HepG2 (cell line): ENCODE results near the gene BCAS3. TPM values are rescaled to one million over a fixed set of nuclear protein-coding genes. Genes with fewer than 3 reads are reported as not detected.

Source experiments
- DMAP1 ChIP-seq: IDR thresholded peaks from 2 replicates; pipeline ENCODE4 v1.6.1; 2016
- ETV5 ChIP-seq: IDR thresholded peaks from 2 replicates; pipeline ENCODE4 v1.6.1; 2018; ENCODE audit warnings: missing biosample characterization, missing genetic modification reagents, inconsistent platforms, borderline replicate concordance
- KDM2A ChIP-seq: sonication (generic); formaldehyde crosslinking; IDR thresholded peaks from 2 replicates; pipeline ENCODE4 v1.4.0; 2020; ENCODE audit warnings: low read depth, missing genetic modification reagents, borderline replicate concordance
- MEF2D ChIP-seq: sonication (generic); formaldehyde crosslinking; IDR thresholded peaks from 2 replicates; pipeline ENCODE4 v1.5.1; 2020; ENCODE audit warnings: mild to moderate bottlenecking, missing genetic modification reagents
- NFKBIZ ChIP-seq: IDR thresholded peaks from 2 replicates; pipeline ENCODE4 v1.6.1; 2018; ENCODE audit warnings: missing genetic modification reagents, missing compliant biosample characterization
- PHF5A ChIP-seq: IDR thresholded peaks from one replicate; pipeline ENCODE4 v1.6.1; 2018; ENCODE audit warnings: low read depth, missing genetic modification reagents; ENCODE audit not compliant: unreplicated experiment
- RAD21 ChIP-seq: fragments of 450-650 bp; formaldehyde crosslinking; IDR thresholded peaks from 2 replicates; pipeline ENCODE4 v1.5.0; 2020; ENCODE audit warnings: mild to moderate bottlenecking
- RBM39 ChIP-seq: fragments of 200-400 bp; formaldehyde crosslinking; IDR thresholded peaks from one replicate; pipeline ENCODE4 v1.6.1; 2018; ENCODE audit warnings: antibody characterized with exemption, mild to moderate bottlenecking, low read depth, low read length; ENCODE audit not compliant: poor library complexity, severe bottlenecking
- SP2 ChIP-seq: sonication (generic); formaldehyde crosslinking; IDR thresholded peaks from 2 replicates; pipeline ENCODE4 v1.5.1; 2020; ENCODE audit warnings: mild to moderate bottlenecking, missing genetic modification reagents
- SRF ChIP-seq: IDR thresholded peaks from 2 replicates; pipeline ENCODE4 v1.6.1; 2011; ENCODE audit warnings: mild to moderate bottlenecking, low read depth, low read length, moderate library complexity
- ZFP62 ChIP-seq: sonication (generic); formaldehyde crosslinking; IDR thresholded peaks from 2 replicates; pipeline ENCODE4 v1.4.0; 2020; ENCODE audit warnings: missing genetic modification reagents
- ZNF282 ChIP-seq: fragments of 450-650 bp; IDR thresholded peaks from 2 replicates; pipeline ENCODE4 v1.6.1; 2018; ENCODE audit not compliant: partially characterized antibody
- ZNF607 ChIP-seq: sonication (generic); formaldehyde crosslinking; IDR thresholded peaks from 2 replicates; pipeline ENCODE4 v1.5.1; 2020; ENCODE audit warnings: missing genetic modification reagents, mild to moderate bottlenecking, borderline replicate concordance
- ZNF747 ChIP-seq: sonication (generic); formaldehyde crosslinking; IDR thresholded peaks from 2 replicates; pipeline ENCODE4 v1.8.1; 2023; ENCODE audit warnings: missing genetic modification reagents, mild to moderate bottlenecking, borderline replicate concordance
- ZNF782 ChIP-seq: sonication (generic); formaldehyde crosslinking; IDR thresholded peaks from 2 replicates; pipeline ENCODE4 v1.4.0; 2020; ENCODE audit warnings: missing genetic modification reagents, mild to moderate bottlenecking, borderline replicate concordance
- ZNF839 ChIP-seq: sonication (generic); formaldehyde crosslinking; IDR thresholded peaks from 2 replicates; pipeline ENCODE4 v1.4.0; 2020; ENCODE audit warnings: missing genetic modification reagents, mild to moderate bottlenecking, borderline replicate concordance
- polyA plus RNA-seq, 8 experiments: library from polyadenylated mRNA; depleted of rRNA in 3 of 8; stranded (reverse) in 7 of 8; unstranded in 1 of 8; fragments of >200 nt; fragmentation: Illumina TruSeq in 4 of 8; extraction: Trizol in 4 of 8; gene quantifications; 2 replicates each; pipeline versions ENCODE4 v1.2.1 to v1.2.3, GENCODE V29; 2011 to 2016; ENCODE audit warnings: low read depth in 4 of 8, missing spikeins in 1 of 8, mixed read lengths in 1 of 8; ENCODE audit not compliant: insufficient read depth in 1 of 8
- total RNA-seq, 5 experiments: library from RNA; depleted of rRNA; stranded (reverse); fragments of >200 nt; fragmentation: Illumina TruSeq; extraction: Trizol; gene quantifications; 2 replicates each; pipeline ENCODE4 v1.2.3, GENCODE V29; 2016; ENCODE audit warnings: low read depth in 1 of 5
- TF ChIP-seq, protein P1 (sequence below): IDR thresholded peaks from 2 replicates; pipeline ENCODE4 v1.6.1; 2016; ENCODE audit warnings: control low read depth
- TF ChIP-seq, protein P2 (sequence below): sonication (generic); formaldehyde crosslinking; IDR thresholded peaks from 2 replicates; pipeline ENCODE4 v1.4.0; 2020; ENCODE audit warnings: missing genetic modification reagents
- TF ChIP-seq, protein P3 (sequence below): sonication (generic); formaldehyde crosslinking; IDR thresholded peaks from 2 replicates; pipeline ENCODE4 v1.5.1; 2020; ENCODE audit warnings: missing genetic modification reagents, mild to moderate bottlenecking, borderline replicate concordance
- TF ChIP-seq, protein P4 (sequence below): sonication (generic); formaldehyde crosslinking; IDR thresholded peaks from 2 replicates; pipeline ENCODE4; 2020; ENCODE audit warnings: missing genetic modification reagents, mild to moderate bottlenecking, borderline replicate concordance
- TF ChIP-seq, protein P5 (sequence below): IDR thresholded peaks from 2 replicates; pipeline ENCODE4 v1.6.1; 2016

The BCAS3 gene
- total and polyA plus RNA-seq, 2 of the 13 experiments (the other 11 are each of a cell fraction or from before 2014, with no cell fraction given) = 10.7 to 11.2 TPM

DNA sequence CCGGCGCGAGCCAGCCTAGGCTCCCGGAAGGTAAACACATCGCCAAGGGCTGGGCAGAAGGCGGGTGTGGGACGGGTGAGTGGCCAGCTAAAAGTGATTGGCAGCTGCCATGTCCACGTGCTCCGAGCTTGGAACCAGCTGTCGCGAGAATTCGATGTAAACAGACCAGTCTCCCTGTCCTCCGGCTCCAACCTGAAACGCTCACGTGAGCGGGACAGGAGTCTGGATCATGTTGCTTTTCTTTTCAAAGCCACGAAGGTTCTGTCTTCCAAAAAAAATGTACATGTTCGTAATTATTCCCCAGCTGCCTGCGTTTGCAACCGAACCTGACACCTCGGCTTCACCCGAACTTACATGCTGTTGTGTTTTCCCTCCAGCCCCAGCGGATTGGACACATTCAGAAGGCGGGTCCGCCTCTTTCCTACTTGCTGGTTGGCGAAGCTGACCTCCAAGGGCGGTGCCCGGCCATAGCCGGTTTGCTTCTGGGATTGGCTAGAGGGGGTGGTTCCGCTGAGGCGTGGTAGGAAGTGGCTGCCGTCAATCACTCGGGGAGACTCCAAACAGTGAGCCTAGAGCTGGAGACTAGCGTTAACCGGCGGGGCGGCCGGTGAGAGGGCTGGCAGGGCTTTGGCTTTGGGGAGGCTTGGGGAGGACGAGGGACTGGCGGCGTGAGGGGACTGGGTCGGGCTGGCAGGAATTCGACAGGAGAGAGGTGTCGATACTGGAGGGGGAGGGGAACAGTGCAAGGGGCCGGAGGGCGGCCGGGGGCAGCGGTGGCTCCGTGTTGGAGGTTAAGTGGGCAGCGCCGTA is at the start of gene BCAS3 (continued):
- TF ChIP-seq, protein P1, sequence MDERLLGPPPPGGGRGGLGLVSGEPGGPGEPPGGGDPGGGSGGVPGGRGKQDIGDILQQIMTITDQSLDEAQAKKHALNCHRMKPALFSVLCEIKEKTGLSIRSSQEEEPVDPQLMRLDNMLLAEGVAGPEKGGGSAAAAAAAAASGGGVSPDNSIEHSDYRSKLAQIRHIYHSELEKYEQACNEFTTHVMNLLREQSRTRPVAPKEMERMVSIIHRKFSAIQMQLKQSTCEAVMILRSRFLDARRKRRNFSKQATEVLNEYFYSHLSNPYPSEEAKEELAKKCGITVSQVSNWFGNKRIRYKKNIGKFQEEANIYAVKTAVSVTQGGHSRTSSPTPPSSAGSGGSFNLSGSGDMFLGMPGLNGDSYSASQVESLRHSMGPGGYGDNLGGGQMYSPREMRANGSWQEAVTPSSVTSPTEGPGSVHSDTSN (CRISPR knock-in tag) = peak; percentile 96
- TF ChIP-seq ZNF282 (no peak), ZFP62 (no peak), ZNF839 (CRISPR knock-in tag) (peak; percentile 82; the same call in 1 of the 2 replicates), MEF2D (CRISPR knock-in tag) (peak; percentile 78), RAD21 (CRISPR knock-in tag) (no peak), ZNF607 (CRISPR knock-in tag) (peak; percentile 84; the same call in 1 of the 2 replicates), RBM39 (peak; percentile 93), SP2 (CRISPR knock-in tag) (peak; percentile 95), KDM2A (CRISPR knock-in tag) (peak; percentile 74), ZNF782 (CRISPR knock-in tag) (peak; percentile 70; the same call in 1 of the 2 replicates), ZNF747 (CRISPR knock-in tag) (no peak; the same call in 1 of the 2 replicates), DMAP1 (peak; percentile 76; the same call in 1 of the 2 replicates), NFKBIZ (CRISPR knock-in tag) (0 out of 2 replicates have a peak, but pooled peaks have one; percentile 56), SRF (peak; percentile 11; the same call in 1 of the 2 replicates), PHF5A (CRISPR knock-in tag) (peak; percentile 88), ETV5 (CRISPR knock-in tag) (no peak)
- TF ChIP-seq, protein P2, sequence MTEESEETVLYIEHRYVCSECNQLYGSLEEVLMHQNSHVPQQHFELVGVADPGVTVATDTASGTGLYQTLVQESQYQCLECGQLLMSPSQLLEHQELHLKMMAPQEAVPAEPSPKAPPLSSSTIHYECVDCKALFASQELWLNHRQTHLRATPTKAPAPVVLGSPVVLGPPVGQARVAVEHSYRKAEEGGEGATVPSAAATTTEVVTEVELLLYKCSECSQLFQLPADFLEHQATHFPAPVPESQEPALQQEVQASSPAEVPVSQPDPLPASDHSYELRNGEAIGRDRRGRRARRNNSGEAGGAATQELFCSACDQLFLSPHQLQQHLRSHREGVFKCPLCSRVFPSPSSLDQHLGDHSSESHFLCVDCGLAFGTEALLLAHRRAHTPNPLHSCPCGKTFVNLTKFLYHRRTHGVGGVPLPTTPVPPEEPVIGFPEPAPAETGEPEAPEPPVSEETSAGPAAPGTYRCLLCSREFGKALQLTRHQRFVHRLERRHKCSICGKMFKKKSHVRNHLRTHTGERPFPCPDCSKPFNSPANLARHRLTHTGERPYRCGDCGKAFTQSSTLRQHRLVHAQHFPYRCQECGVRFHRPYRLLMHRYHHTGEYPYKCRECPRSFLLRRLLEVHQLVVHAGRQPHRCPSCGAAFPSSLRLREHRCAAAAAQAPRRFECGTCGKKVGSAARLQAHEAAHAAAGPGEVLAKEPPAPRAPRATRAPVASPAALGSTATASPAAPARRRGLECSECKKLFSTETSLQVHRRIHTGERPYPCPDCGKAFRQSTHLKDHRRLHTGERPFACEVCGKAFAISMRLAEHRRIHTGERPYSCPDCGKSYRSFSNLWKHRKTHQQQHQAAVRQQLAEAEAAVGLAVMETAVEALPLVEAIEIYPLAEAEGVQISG = no peak; the same call in 1 of the 2 replicates
- TF ChIP-seq, protein P3, sequence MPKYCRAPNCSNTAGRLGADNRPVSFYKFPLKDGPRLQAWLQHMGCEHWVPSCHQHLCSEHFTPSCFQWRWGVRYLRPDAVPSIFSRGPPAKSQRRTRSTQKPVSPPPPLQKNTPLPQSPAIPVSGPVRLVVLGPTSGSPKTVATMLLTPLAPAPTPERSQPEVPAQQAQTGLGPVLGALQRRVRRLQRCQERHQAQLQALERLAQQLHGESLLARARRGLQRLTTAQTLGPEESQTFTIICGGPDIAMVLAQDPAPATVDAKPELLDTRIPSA = no peak; the same call in 1 of the 2 replicates
- TF ChIP-seq, protein P4, sequence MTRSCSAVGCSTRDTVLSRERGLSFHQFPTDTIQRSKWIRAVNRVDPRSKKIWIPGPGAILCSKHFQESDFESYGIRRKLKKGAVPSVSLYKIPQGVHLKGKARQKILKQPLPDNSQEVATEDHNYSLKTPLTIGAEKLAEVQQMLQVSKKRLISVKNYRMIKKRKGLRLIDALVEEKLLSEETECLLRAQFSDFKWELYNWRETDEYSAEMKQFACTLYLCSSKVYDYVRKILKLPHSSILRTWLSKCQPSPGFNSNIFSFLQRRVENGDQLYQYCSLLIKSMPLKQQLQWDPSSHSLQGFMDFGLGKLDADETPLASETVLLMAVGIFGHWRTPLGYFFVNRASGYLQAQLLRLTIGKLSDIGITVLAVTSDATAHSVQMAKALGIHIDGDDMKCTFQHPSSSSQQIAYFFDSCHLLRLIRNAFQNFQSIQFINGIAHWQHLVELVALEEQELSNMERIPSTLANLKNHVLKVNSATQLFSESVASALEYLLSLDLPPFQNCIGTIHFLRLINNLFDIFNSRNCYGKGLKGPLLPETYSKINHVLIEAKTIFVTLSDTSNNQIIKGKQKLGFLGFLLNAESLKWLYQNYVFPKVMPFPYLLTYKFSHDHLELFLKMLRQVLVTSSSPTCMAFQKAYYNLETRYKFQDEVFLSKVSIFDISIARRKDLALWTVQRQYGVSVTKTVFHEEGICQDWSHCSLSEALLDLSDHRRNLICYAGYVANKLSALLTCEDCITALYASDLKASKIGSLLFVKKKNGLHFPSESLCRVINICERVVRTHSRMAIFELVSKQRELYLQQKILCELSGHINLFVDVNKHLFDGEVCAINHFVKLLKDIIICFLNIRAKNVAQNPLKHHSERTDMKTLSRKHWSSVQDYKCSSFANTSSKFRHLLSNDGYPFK (CRISPR knock-in tag) = peak; percentile 81; the same call in 1 of the 2 replicates
- TF ChIP-seq, protein P5, sequence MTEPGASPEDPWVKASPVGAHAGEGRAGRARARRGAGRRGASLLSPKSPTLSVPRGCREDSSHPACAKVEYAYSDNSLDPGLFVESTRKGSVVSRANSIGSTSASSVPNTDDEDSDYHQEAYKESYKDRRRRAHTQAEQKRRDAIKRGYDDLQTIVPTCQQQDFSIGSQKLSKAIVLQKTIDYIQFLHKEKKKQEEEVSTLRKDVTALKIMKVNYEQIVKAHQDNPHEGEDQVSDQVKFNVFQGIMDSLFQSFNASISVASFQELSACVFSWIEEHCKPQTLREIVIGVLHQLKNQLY (CRISPR knock-in tag) = peak; percentile 85
